ENCODE results near the gene NR3C1. TPM values are rescaled to one million over a fixed set of nuclear protein-coding genes. Genes with fewer than 3 reads are reported as not detected.

The NR3C1 gene
- total RNA-seq, 1 donor from 2014 or later = 0.17 TPM

GRCh38 chr5:143359869-143360268 is 43.6 kb downstream of the NR3C1 start:
- Histone ChIP-seq H3K4me2 (no peak overlapping the region), H4K20me1 (ENCODE audit: low read depth) (no peaks in the 10 kb centered on the region)
- no peaks in the 10 kb centered on the region for H3K9me3 Mint-ChIP-seq

GRCh38 chr5:143356855-143357583 is 46.5 kb downstream of the NR3C1 start:
- Histone ChIP-seq H3F3A (ENCODE audit: low read depth) (no peaks in the 10 kb centered on the region), H3K4me1 (peaks cover 3% of the 10 kb centered on the region), H3K27ac (no peak overlapping the region), H3K4me2 (no peak overlapping the region), H3K27me3 (no peaks in the 10 kb centered on the region), H3K4me3 (no peak overlapping the region), H2AFZ (replicated peaks) (no peak overlapping the region), H3K9me3 (ENCODE audit: low read depth) (no peaks in the 10 kb centered on the region), H4K20me1 (ENCODE audit: low read depth) (no peaks in the 10 kb centered on the region), H3K36me3 (no peaks in the 10 kb centered on the region), H3K79me2 (ENCODE audit: low read depth) (no peaks in the 10 kb centered on the region), H3K9ac (no peak overlapping the region)
- Mint-ChIP-seq H3K4me1 (no peaks in the 10 kb centered on the region), H3K27me3 (ENCODE audit: insufficient read depth, low read depth) (no peaks in the 10 kb centered on the region), H3K36me3 (no peaks in the 10 kb centered on the region), H3K9me3 (no peaks in the 10 kb centered on the region), H3K27ac (no peak overlapping the region), H3K4me3 (no peak overlapping the region)
- no peak for DNase-seq (ENCODE audit: low spot score)
- TF ChIP-seq EZH2 (IDR thresholded peaks at IDR 0.05) (no peak), CTCF (IDR thresholded peaks at IDR 0.05) (no peak), EZH2phosphoT487 (IDR thresholded peaks at IDR 0.05) (no peak)

More at GRCh38 chr5:143359869-143360268, 43.6 kb downstream of the NR3C1 start:
- Histone ChIP-seq H3K4me1 (peaks cover 3% of the 10 kb centered on the region), H3K9me3 (ENCODE audit: low read depth) (no peaks in the 10 kb centered on the region), H3K4me3 (no peak overlapping the region), H3K79me2 (ENCODE audit: low read depth) (no peaks in the 10 kb centered on the region), H3F3A (ENCODE audit: low read depth) (no peaks in the 10 kb centered on the region), H3K27ac (no peak overlapping the region), H3K9ac (no peak overlapping the region), H3K27me3 (no peaks in the 10 kb centered on the region), H3K36me3 (no peaks in the 10 kb centered on the region), H2AFZ (replicated peaks) (no peak overlapping the region)
- no peaks in the 10 kb centered on the region for H3K4me1 Mint-ChIP-seq
- H3K27me3 Mint-ChIP-seq (ENCODE audit: insufficient read depth, low read depth) = no peaks in the 10 kb centered on the region
- H3K27ac Mint-ChIP-seq = no peak overlapping the region
- no peak overlapping the region for H3K4me3 Mint-ChIP-seq
- DNase-seq (ENCODE audit: low spot score) = no peak
- no peaks in the 10 kb centered on the region for H3K36me3 Mint-ChIP-seq
- TF ChIP-seq EZH2phosphoT487 (IDR thresholded peaks at IDR 0.05) = no peak
- no peak for TF ChIP-seq CTCF (IDR thresholded peaks at IDR 0.05)
- TF ChIP-seq EZH2 (IDR thresholded peaks at IDR 0.05) = no peak

GRCh38 chr5:143355710-143356109 is 47.8 kb downstream of the NR3C1 start:
- Histone ChIP-seq H3K9me3 (ENCODE audit: low read depth) (no peaks in the 10 kb centered on the region), H4K20me1 (ENCODE audit: low read depth) (no peaks in the 10 kb centered on the region), H3K27me3 (no peaks in the 10 kb centered on the region), H3K36me3 (no peaks in the 10 kb centered on the region), H3F3A (ENCODE audit: low read depth) (no peaks in the 10 kb centered on the region), H3K79me2 (ENCODE audit: low read depth) (no peaks in the 10 kb centered on the region), H3K4me3 (no peak overlapping the region), H2AFZ (replicated peaks) (no peak overlapping the region), H3K4me2 (no peak overlapping the region), H3K4me1 (no peaks in the 10 kb centered on the region), H3K9ac (no peak overlapping the region), H3K27ac (no peak overlapping the region)
- H3K4me1 Mint-ChIP-seq = no peaks in the 10 kb centered on the region
- DNase-seq (ENCODE audit: low spot score) = no peak
- no peaks in the 10 kb centered on the region for H3K36me3 Mint-ChIP-seq
- no peaks in the 10 kb centered on the region for H3K9me3 Mint-ChIP-seq
- no peak overlapping the region for H3K27ac Mint-ChIP-seq
- H3K4me3 Mint-ChIP-seq = no peak overlapping the region
- TF ChIP-seq EZH2 (IDR thresholded peaks at IDR 0.05) (no peak), CTCF (IDR thresholded peaks at IDR 0.05) (no peak), EZH2phosphoT487 (IDR thresholded peaks at IDR 0.05) (no peak)
- no peaks in the 10 kb centered on the region for H3K27me3 Mint-ChIP-seq (ENCODE audit: insufficient read depth, low read depth)

Data from neural progenitor cell (in vitro differentiated cells).